ENCODE data around the gene SAMD5. TPM values are rescaled to one million over a fixed set of nuclear protein-coding genes. Genes with fewer than 3 reads are reported as not detected.

SAMD5 gene
- total RNA-seq, 1 donor from 2014 or later = 0.06 TPM

DNA sequence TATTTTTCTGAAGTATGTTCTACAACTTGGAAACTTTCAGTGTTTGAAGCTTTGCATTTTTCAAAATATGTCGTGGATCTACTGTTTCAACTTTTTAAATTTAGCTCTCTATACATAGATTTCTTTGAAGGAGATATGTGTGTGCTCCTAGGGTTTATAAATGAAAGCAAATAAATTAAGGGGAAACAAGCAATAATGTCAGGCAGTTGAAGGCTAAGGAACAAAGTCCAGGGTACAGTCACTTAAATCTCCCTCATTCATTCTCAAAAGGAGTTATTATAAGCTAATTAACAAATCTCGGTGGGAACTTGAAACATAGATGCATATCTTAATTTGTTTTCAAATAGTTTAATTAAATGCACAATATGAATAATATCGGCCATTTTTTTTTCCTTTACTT is 79.4 kb downstream of the SAMD5 start:
- H3K27ac ChIP-seq = no peak overlapping the region
- DNase-seq (ENCODE audit: low spot score) = no peak
- no peak overlapping the region for H3K4me3 ChIP-seq
- Mint-ChIP-seq H3K27ac (no peak overlapping the region), H3K4me3 (no peak overlapping the region), H3K27me3 (ENCODE audit: insufficient read depth, low read depth) (no peaks in the 10 kb centered on the region), H3K9me3 (no peaks in the 10 kb centered on the region), H3K4me1 (peaks cover 3% of the 10 kb centered on the region), H3K36me3 (peaks cover 2% of the 10 kb centered on the region)
- H3K36me3 ChIP-seq = no peaks in the 10 kb centered on the region
- no peaks in the 10 kb centered on the region for H3K4me1 ChIP-seq
- no peaks in the 10 kb centered on the region for H3K9me3 ChIP-seq (ENCODE audit: low read depth)
- no peaks in the 10 kb centered on the region for H3K79me2 ChIP-seq (ENCODE audit: low read depth)
- H3K9ac ChIP-seq = no peak overlapping the region
- no peaks in the 10 kb centered on the region for H3K27me3 ChIP-seq
- H4K20me1 ChIP-seq (ENCODE audit: low read depth) = no peaks in the 10 kb centered on the region
- H3K4me2 ChIP-seq = no peak overlapping the region
- TF ChIP-seq EZH2 (IDR thresholded peaks at IDR 0.05) = no peak
- TF ChIP-seq EZH2phosphoT487 (IDR thresholded peaks at IDR 0.05) = no peak
- H3F3A ChIP-seq (ENCODE audit: low read depth) = no peaks in the 10 kb centered on the region
- H2AFZ ChIP-seq (replicated peaks) = no peak overlapping the region

DNA sequence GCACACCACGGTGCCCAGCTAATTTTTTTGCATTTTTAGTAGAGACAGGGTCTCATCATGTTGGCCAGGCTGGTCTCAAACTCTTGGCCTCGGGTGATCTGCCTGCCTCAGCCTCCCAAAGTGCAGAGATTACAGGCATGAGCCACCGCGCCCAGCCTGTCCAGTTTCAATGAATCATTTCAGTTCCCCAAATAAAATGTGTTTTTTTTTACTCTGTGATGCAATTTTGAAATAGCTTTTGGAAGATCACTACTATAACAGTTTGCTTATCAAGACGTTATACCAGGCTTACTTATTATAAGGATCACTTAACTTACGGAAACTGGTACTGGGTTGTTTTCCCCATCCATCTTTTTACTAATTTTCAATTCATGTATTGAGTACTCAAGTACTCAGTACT is 80.0 kb downstream of the SAMD5 start:
- Mint-ChIP-seq H3K27ac (no peak overlapping the region), H3K4me1 (peaks cover 3% of the 10 kb centered on the region), H3K27me3 (ENCODE audit: insufficient read depth, low read depth) (no peaks in the 10 kb centered on the region), H3K4me3 (no peak overlapping the region), H3K9me3 (no peaks in the 10 kb centered on the region), H3K36me3 (peaks cover 2% of the 10 kb centered on the region)
- Histone ChIP-seq H3K36me3 (no peaks in the 10 kb centered on the region), H3K4me2 (no peak overlapping the region), H3K9ac (no peak overlapping the region), H3K79me2 (ENCODE audit: low read depth) (no peaks in the 10 kb centered on the region), H3K4me1 (no peaks in the 10 kb centered on the region), H4K20me1 (ENCODE audit: low read depth) (no peaks in the 10 kb centered on the region), H3K27ac (no peak overlapping the region), H2AFZ (replicated peaks) (no peak overlapping the region), H3K9me3 (ENCODE audit: low read depth) (no peaks in the 10 kb centered on the region), H3K27me3 (no peaks in the 10 kb centered on the region), H3K4me3 (no peak overlapping the region), H3F3A (ENCODE audit: low read depth) (no peaks in the 10 kb centered on the region)
- no peak for TF ChIP-seq EZH2phosphoT487 (IDR thresholded peaks at IDR 0.05)
- no peak for DNase-seq (ENCODE audit: low spot score)

DNA sequence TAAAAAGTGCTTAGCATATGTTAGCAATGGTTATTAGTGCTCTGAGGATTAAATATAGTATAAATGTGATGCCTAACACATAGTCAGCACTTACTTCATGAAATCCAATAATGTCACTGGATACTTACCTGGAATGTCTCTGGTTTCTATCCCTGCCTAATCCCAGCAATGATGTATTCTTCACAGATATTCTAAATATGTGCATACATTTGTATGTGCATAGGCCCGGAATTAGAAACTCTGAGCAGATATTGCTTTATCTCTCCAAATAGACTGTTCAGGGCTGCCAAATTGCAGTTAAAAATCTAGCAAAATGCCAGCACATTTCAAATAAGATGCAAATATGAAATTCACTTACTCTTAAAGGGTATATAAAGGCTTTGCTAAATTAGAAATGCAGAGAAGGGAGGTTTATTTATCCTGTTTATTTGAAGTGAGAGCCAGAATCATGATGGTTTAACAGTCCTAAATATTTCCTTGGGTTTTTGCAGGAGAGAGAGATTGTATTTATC is 81.3 kb downstream of the SAMD5 start:
- Mint-ChIP-seq H3K36me3 (peaks cover 2% of the 10 kb centered on the region), H3K4me1 (peaks cover 3% of the 10 kb centered on the region)
- no peaks in the 10 kb centered on the region for H3F3A ChIP-seq (ENCODE audit: low read depth)

DNA sequence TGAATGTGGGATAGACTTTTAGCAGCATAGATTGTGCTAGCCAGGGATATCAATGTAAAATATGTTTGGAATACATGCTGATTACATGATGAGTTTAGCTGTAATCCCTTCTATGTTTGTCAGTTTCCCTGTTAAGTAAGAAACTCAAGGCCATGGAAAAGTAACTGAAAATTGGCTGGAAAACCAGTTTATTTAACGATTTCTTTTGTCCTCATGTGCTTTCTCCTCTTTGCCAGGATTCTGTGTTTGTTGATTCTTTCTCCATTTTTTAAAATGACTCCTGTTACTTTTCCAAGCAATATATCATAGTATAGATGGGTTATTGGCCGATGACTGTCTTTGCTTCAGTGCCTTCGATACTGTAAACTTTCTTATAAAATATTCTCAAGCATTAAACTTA is 87.5 kb downstream of the SAMD5 start:
- H3K27me3 ChIP-seq = no peaks in the 10 kb centered on the region
- H3K36me3 ChIP-seq = no peaks in the 10 kb centered on the region
- no peaks in the 10 kb centered on the region for H3F3A ChIP-seq (ENCODE audit: low read depth)
- H3K9me3 Mint-ChIP-seq = no peaks in the 10 kb centered on the region
- H3K36me3 Mint-ChIP-seq = peaks cover 3% of the 10 kb centered on the region
- no peak overlapping the region for H2AFZ ChIP-seq (replicated peaks)
- TF ChIP-seq EZH2 (IDR thresholded peaks at IDR 0.05) = no peak
- TF ChIP-seq, protein P1, sequence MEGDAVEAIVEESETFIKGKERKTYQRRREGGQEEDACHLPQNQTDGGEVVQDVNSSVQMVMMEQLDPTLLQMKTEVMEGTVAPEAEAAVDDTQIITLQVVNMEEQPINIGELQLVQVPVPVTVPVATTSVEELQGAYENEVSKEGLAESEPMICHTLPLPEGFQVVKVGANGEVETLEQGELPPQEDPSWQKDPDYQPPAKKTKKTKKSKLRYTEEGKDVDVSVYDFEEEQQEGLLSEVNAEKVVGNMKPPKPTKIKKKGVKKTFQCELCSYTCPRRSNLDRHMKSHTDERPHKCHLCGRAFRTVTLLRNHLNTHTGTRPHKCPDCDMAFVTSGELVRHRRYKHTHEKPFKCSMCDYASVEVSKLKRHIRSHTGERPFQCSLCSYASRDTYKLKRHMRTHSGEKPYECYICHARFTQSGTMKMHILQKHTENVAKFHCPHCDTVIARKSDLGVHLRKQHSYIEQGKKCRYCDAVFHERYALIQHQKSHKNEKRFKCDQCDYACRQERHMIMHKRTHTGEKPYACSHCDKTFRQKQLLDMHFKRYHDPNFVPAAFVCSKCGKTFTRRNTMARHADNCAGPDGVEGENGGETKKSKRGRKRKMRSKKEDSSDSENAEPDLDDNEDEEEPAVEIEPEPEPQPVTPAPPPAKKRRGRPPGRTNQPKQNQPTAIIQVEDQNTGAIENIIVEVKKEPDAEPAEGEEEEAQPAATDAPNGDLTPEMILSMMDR (IDR thresholded peaks at IDR 0.05) = no peak
- TF ChIP-seq EZH2phosphoT487 (IDR thresholded peaks at IDR 0.05) = no peak
- no peaks in the 10 kb centered on the region for H3K4me1 ChIP-seq
- H3K27ac Mint-ChIP-seq = no peak overlapping the region
- H3K27ac ChIP-seq = no peak overlapping the region
- H3K4me1 Mint-ChIP-seq = peaks cover 3% of the 10 kb centered on the region
- DNase-seq (ENCODE audit: low spot score) = no peak
- no peaks in the 10 kb centered on the region for H3K79me2 ChIP-seq (ENCODE audit: low read depth)
- H3K4me2 ChIP-seq = no peak overlapping the region
- H3K4me3 Mint-ChIP-seq = no peak overlapping the region
- no peaks in the 10 kb centered on the region for H4K20me1 ChIP-seq (ENCODE audit: low read depth)
- H3K27me3 Mint-ChIP-seq (ENCODE audit: insufficient read depth, low read depth) = no peaks in the 10 kb centered on the region
- H3K9ac ChIP-seq = no peak overlapping the region
- no peaks in the 10 kb centered on the region for H3K9me3 ChIP-seq (ENCODE audit: low read depth)
- no peak overlapping the region for H3K4me3 ChIP-seq

More for the DNA sequence above, 81.3 kb downstream of the SAMD5 start:
- DNase-seq (ENCODE audit: low spot score) = no peak
- H3K9me3 ChIP-seq (ENCODE audit: low read depth) = no peaks in the 10 kb centered on the region
- no peak overlapping the region for H3K27ac ChIP-seq
- TF ChIP-seq EZH2 (IDR thresholded peaks at IDR 0.05) (no peak), EZH2phosphoT487 (IDR thresholded peaks at IDR 0.05) (no peak)
- TF ChIP-seq, protein P1 (IDR thresholded peaks at IDR 0.05) = no peak
- H3K27me3 Mint-ChIP-seq (ENCODE audit: insufficient read depth, low read depth) = no peaks in the 10 kb centered on the region
- H2AFZ ChIP-seq (replicated peaks) = no peak overlapping the region
- H3K4me3 ChIP-seq = no peak overlapping the region
- H3K9me3 Mint-ChIP-seq = no peaks in the 10 kb centered on the region
- H3K9ac ChIP-seq = no peak overlapping the region
- no peaks in the 10 kb centered on the region for H3K79me2 ChIP-seq (ENCODE audit: low read depth)
- no peak overlapping the region for H3K27ac Mint-ChIP-seq
- H3K27me3 ChIP-seq = no peaks in the 10 kb centered on the region
- no peaks in the 10 kb centered on the region for H3K36me3 ChIP-seq
- H3K4me2 ChIP-seq = no peak overlapping the region
- H3K4me1 ChIP-seq = no peaks in the 10 kb centered on the region
- H3K4me3 Mint-ChIP-seq = no peak overlapping the region
- H4K20me1 ChIP-seq (ENCODE audit: low read depth) = no peaks in the 10 kb centered on the region

Data from neural progenitor cell (in vitro differentiated cells).